GM23338 (cell line): Measurements from ENCODE around the gene ATP8B2. TPM values are rescaled to one million over a fixed set of nuclear protein-coding genes. Genes with fewer than 3 reads are reported as not detected.

Experiments
- ATAC-seq: fragments of 200-7000 bp; cut with Tn5 transposase; 3 replicates; pipeline ENCODE4 v1.9.1; 2020
- DNase-seq: peaks from one replicate; pipeline ENCODE4 v3.0.0-alpha.2; 2015; ENCODE audit warnings: low spot score
- H2AFZ ChIP-seq: fragments of 200-600 bp; sonication (generic); 2 replicates; pipeline ENCODE4 v1.8.0; 2016; ENCODE audit warnings: antibody characterized with exemption, mild to moderate bottlenecking, moderate library complexity
- H3F3A ChIP-seq: fragments of 200-600 bp; sonication (generic); replicated peaks from 2 replicates; pipeline ENCODE4 v1.8.0; 2017; ENCODE audit warnings: antibody characterized with exemption, mixed run types, low read depth
- H3K27ac ChIP-seq: fragments of 200-600 bp; sonication (generic); 2 replicates; pipeline ENCODE4 v1.6.1; 2016; ENCODE audit warnings: low read depth
- H3K27me3 ChIP-seq: fragments of 200-600 bp; sonication (generic); 2 replicates; pipeline ENCODE4 v1.8.0; 2016; ENCODE audit warnings: mild to moderate bottlenecking, mixed run types, moderate library complexity; ENCODE audit not compliant: insufficient read depth
- H3K36me3 ChIP-seq: fragments of 200-600 bp; sonication (generic); 2 replicates; pipeline ENCODE4 v1.8.0; 2016; ENCODE audit warnings: mild to moderate bottlenecking; ENCODE audit not compliant: insufficient read depth
- H3K4me1 ChIP-seq: fragments of 200-600 bp; sonication (generic); 2 replicates; pipeline ENCODE4 v1.8.0; 2016; ENCODE audit warnings: mild to moderate bottlenecking, moderate library complexity; ENCODE audit not compliant: insufficient read depth
- H3K4me2 ChIP-seq: fragments of 200-600 bp; sonication (generic); 2 replicates; pipeline ENCODE4 v1.7.1; 2017; ENCODE audit warnings: mixed run types
- H3K4me3 ChIP-seq: fragments of 200-600 bp; sonication (generic); 2 replicates; pipeline ENCODE4 v1.6.1; 2016; ENCODE audit warnings: mixed run types
- H3K79me2 ChIP-seq: fragments of 200-600 bp; sonication (generic); replicated peaks from 2 replicates; pipeline ENCODE4 v1.8.0; 2017; ENCODE audit warnings: mild to moderate bottlenecking; ENCODE audit not compliant: insufficient read depth
- H3K9me2 ChIP-seq: fragments of 200-600 bp; sonication (generic); 2 replicates; pipeline ENCODE4 v1.8.0; 2017; ENCODE audit not compliant: insufficient read depth
- H4K20me1 ChIP-seq: fragments of 200-600 bp; sonication (generic); replicated peaks from 2 replicates; pipeline ENCODE4 v1.8.0; 2017; ENCODE audit warnings: mild to moderate bottlenecking; ENCODE audit not compliant: insufficient read depth
- H3K27ac Mint-ChIP-seq: 2 replicates; pipeline ENCODE4 v1.8.0; 2020; ENCODE audit warnings: inconsistent platforms, mild to moderate bottlenecking, moderate library complexity, mixed read lengths
- H3K27me3 Mint-ChIP-seq: 3 replicates; pipeline ENCODE4 v1.8.0; 2022; ENCODE audit warnings: low read depth, mild to moderate bottlenecking, moderate library complexity, mixed read lengths, inconsistent platforms; ENCODE audit not compliant: insufficient read depth, poor library complexity
- H3K36me3 Mint-ChIP-seq: 3 replicates; pipeline ENCODE4 v1.8.0; 2021; ENCODE audit warnings: low read depth, mild to moderate bottlenecking, inconsistent platforms, moderate library complexity, mixed read lengths
- H3K4me1 Mint-ChIP-seq: 3 replicates; pipeline ENCODE4 v1.8.0; 2020; ENCODE audit warnings: mild to moderate bottlenecking, inconsistent platforms, mixed read lengths
- H3K4me3 Mint-ChIP-seq: 3 replicates; pipeline ENCODE4 v1.8.0; 2021; ENCODE audit warnings: moderate library complexity, mild to moderate bottlenecking, inconsistent platforms, mixed read lengths
- H3K9me3 Mint-ChIP-seq: 3 replicates; pipeline ENCODE4 v1.8.0; 2020; ENCODE audit warnings: moderate library complexity, mild to moderate bottlenecking, inconsistent platforms, mixed read lengths
- CREB1 ChIP-seq: fragments of 250-450 bp; sonication (Bioruptor Pico); IDR thresholded peaks from 2 replicates; pipeline ENCODE4 v1.5.0; 2020; ENCODE audit warnings: low read depth, mild to moderate bottlenecking, moderate library complexity
- CTCF ChIP-seq, 2 experiments: fragments of 200-600 bp in 1 of 2; sonication (generic) in 1 of 2; conservative IDR thresholded peaks; 2 replicates each; pipeline versions ENCODE4 v1.5.1 to v1.6.1; 2016 to 2017; ENCODE audit warnings: antibody characterized with exemption in 2 of 2, low read depth in 2 of 2, mild to moderate bottlenecking in 2 of 2, moderate library complexity in 1 of 2
- ETS1 ChIP-seq: IDR thresholded peaks from 2 replicates; pipeline ENCODE4 v1.6.1; 2016; ENCODE audit warnings: antibody characterized with exemption
- EZH2 ChIP-seq: fragments of 200-600 bp; sonication (generic); IDR thresholded peaks from one replicate; pipeline ENCODE4 v1.8.0; 2017; ENCODE audit warnings: antibody characterized with exemption, mild to moderate bottlenecking, low read depth; ENCODE audit not compliant: unreplicated experiment
- EZH2phosphoT487 ChIP-seq: fragments of 200-600 bp; sonication (generic); IDR thresholded peaks from one replicate; pipeline ENCODE4 v1.8.1; 2018; ENCODE audit warnings: antibody characterized with exemption; ENCODE audit not compliant: unreplicated experiment
- JUNB ChIP-seq: IDR thresholded peaks from one replicate; pipeline ENCODE4 v1.6.1; 2016; ENCODE audit warnings: antibody characterized with exemption; ENCODE audit not compliant: unreplicated experiment
- NANOG ChIP-seq: IDR thresholded peaks from 2 replicates; pipeline ENCODE4 v1.6.1; 2016; ENCODE audit warnings: antibody characterized with exemption, borderline replicate concordance
- POLR2AphosphoS5 ChIP-seq: IDR thresholded peaks from 2 replicates; pipeline ENCODE4 v1.6.1; 2016; ENCODE audit warnings: antibody characterized with exemption, low read depth
- STAT1 ChIP-seq: IDR thresholded peaks from one replicate; pipeline ENCODE4 v1.6.1; 2016; ENCODE audit warnings: antibody characterized with exemption; ENCODE audit not compliant: unreplicated experiment
- ZNF114 ChIP-seq: fragments of 250-450 bp; sonication (Bioruptor Pico); IDR thresholded peaks from 2 replicates; pipeline ENCODE4 v1.5.0; 2020; ENCODE audit warnings: mild to moderate bottlenecking, moderate library complexity
- ZNF331 ChIP-seq: fragments of 250-450 bp; sonication (Bioruptor Pico); IDR thresholded peaks from 2 replicates; pipeline ENCODE4 v1.5.0; 2020; ENCODE audit warnings: low read depth, mild to moderate bottlenecking, moderate library complexity
- ZNF462 ChIP-seq: fragments of 250-450 bp; sonication (Bioruptor Pico); IDR thresholded peaks from 2 replicates; pipeline ENCODE4 v1.5.0; 2020; ENCODE audit warnings: mild to moderate bottlenecking, moderate library complexity
- polyA plus RNA-seq: library from polyadenylated mRNA; unstranded; fragments of >200 nt; fragmentation: Nextera tagmentation; extraction: Ambion mirVana; gene quantifications from 2 replicates; pipeline ENCODE4 v1.2.1, GENCODE V29; 2016
- total RNA-seq: library from RNA; depleted of rRNA; stranded (reverse); fragments of >200 nt; shearing (Covaris generic); gene quantifications from 2 replicates; pipeline ENCODE4 v1.2.3, GENCODE V29; 2014

ATP8B2 gene
- total and polyA plus RNA-seq, 2 experiments from 2014 or later = 11.0 to 112 TPM

GRCh38 chr1:154398678-154399077 is 73.4 kb downstream of the ATP8B2 start:
- H3K27me3 ChIP-seq = peaks cover 7% of the 10 kb centered on the region
- no peak overlapping the region for H3K4me3 ChIP-seq
- ATAC-seq (no peak), DNase-seq (no peak)
- no peaks in the 10 kb centered on the region for H3K36me3 Mint-ChIP-seq
- H3K9me3 Mint-ChIP-seq = peaks cover 19% of the 10 kb centered on the region
- H3K27ac Mint-ChIP-seq = no peak overlapping the region
- H3K4me3 Mint-ChIP-seq = no peak overlapping the region
- peaks cover 6% of the 10 kb centered on the region; the same call in 1 of the 3 replicates for H3K4me1 Mint-ChIP-seq
- no peak overlapping the region for H3K4me2 ChIP-seq
- no peaks in the 10 kb centered on the region for H3K9me2 ChIP-seq
- no peaks in the 10 kb centered on the region for H3K79me2 ChIP-seq
- no peaks in the 10 kb centered on the region for H4K20me1 ChIP-seq
- H3F3A ChIP-seq = no peaks in the 10 kb centered on the region
- H3K36me3 ChIP-seq = no peaks in the 10 kb centered on the region
- H3K27me3 Mint-ChIP-seq = peaks cover 10% of the 10 kb centered on the region
- no peak overlapping the region for H3K27ac ChIP-seq
- H2AFZ ChIP-seq = no peak overlapping the region
- TF ChIP-seq ZNF331 (CRISPR knock-in tag) = no peak
- TF ChIP-seq ETS1 = no peak
- no peak for TF ChIP-seq NANOG
- no peaks in the 10 kb centered on the region for H3K4me1 ChIP-seq

GRCh38 chr1:154400381-154400801 is 75.1 kb downstream of the ATP8B2 start:
- Histone ChIP-seq H4K20me1 (no peaks in the 10 kb centered on the region), H3K4me2 (no peak overlapping the region), H3K36me3 (no peaks in the 10 kb centered on the region), H3K4me1 (no peaks in the 10 kb centered on the region; the same call in 1 of the 2 replicates), H3K79me2 (no peaks in the 10 kb centered on the region), H3K4me3 (no peak overlapping the region), H3K27me3 (peaks cover 21% of the 10 kb centered on the region), H3K27ac (no peak overlapping the region), H3K9me2 (no peaks in the 10 kb centered on the region), H3F3A (0 out of 2 replicates have a peak, but pooled peaks cover 6% of the 10 kb centered on the region), H2AFZ (no peak overlapping the region)
- H3K4me1 Mint-ChIP-seq = peaks cover 7% of the 10 kb centered on the region; the same call in 2 of the 3 replicates
- no peak overlapping the region for H3K4me3 Mint-ChIP-seq
- H3K27ac Mint-ChIP-seq = no peak overlapping the region
- no peak for DNase-seq
- no peaks in the 10 kb centered on the region for H3K36me3 Mint-ChIP-seq
- no peak for ATAC-seq
- peaks cover 26% of the 10 kb centered on the region for H3K27me3 Mint-ChIP-seq
- H3K9me3 Mint-ChIP-seq = peaks cover 9% of the 10 kb centered on the region
- TF ChIP-seq NANOG (no peak), ZNF331 (CRISPR knock-in tag) (no peak), JUNB (no peak), EZH2 (no peak), EZH2phosphoT487 (no peak), CTCF (conservative IDR thresholded peaks at IDR 0.05; ENCODE audit: low read depth in 2 of 2) (no peak), CREB1 (CRISPR knock-in tag) (no peak), ETS1 (no peak), ZNF114 (CRISPR knock-in tag) (no peak), POLR2AphosphoS5 (no peak), ZNF462 (CRISPR knock-in tag) (no peak), STAT1 (no peak)
